Activated CD4-positive, alpha-beta memory T cell treated with anti-CD3 and anti-CD28 coated beads, Interleukin-2, amount 10 ng/mL, durations not matched to agents 7 days and 5 days (primary cell): ENCODE measurements around the gene TBC1D5. TPM values are rescaled to one million over a fixed set of nuclear protein-coding genes. Genes with fewer than 3 reads are reported as not detected.
"Not testable (repeated sequence)": the region's sequence is repeated elsewhere in the genome, so short reads cannot be mapped to it uniquely, and the experiment has no call there.

Experiments used
- CTCF ChIA-PET: fragments of 350-600 bp; sonication (Branson Sonifier 250); formaldehyde crosslinking; loops from one replicate; lab custom pipeline; 2021; ENCODE audit warnings: antibody characterized with exemption, inconsistent platforms; lab: Charles Lee
- POLR2A ChIA-PET: fragments of 350-600 bp; sonication (Branson Sonifier 250); formaldehyde crosslinking; loops from one replicate; lab custom pipeline; 2021; ENCODE audit warnings: antibody characterized with exemption; lab: Charles Lee
- DNase-seq: peaks from one replicate; pipeline ENCODE4 v3.0.0-alpha.2; 2020
- H3K27ac Mint-ChIP-seq: one replicate; pipeline ENCODE4 v1.8.0; 2021; ENCODE audit warnings: mild to moderate bottlenecking, mixed read lengths
- H3K27me3 Mint-ChIP-seq: one replicate; pipeline ENCODE4 v1.8.0; 2021; ENCODE audit warnings: mixed read lengths
- H3K36me3 Mint-ChIP-seq: one replicate; pipeline ENCODE4 v1.8.0; 2021; ENCODE audit warnings: low read depth, mixed read lengths
- H3K4me1 Mint-ChIP-seq: one replicate; pipeline ENCODE4 v1.8.0; 2021; ENCODE audit warnings: mixed read lengths
- H3K4me3 Mint-ChIP-seq: one replicate; pipeline ENCODE4 v1.8.0; 2021; ENCODE audit warnings: mild to moderate bottlenecking, mixed read lengths
- H3K9me3 Mint-ChIP-seq: one replicate; pipeline ENCODE4 v1.8.0; 2021; ENCODE audit warnings: mixed read lengths
- total RNA-seq, 2 experiments: library from RNA; stranded (reverse); gene quantifications; one replicate each; pipeline ENCODE4 v1.2.3, GENCODE V29; 2021

Gene TBC1D5
- 10 to 100 TPM; 49.9 to 50.8 TPM for total RNA-seq

DNA sequence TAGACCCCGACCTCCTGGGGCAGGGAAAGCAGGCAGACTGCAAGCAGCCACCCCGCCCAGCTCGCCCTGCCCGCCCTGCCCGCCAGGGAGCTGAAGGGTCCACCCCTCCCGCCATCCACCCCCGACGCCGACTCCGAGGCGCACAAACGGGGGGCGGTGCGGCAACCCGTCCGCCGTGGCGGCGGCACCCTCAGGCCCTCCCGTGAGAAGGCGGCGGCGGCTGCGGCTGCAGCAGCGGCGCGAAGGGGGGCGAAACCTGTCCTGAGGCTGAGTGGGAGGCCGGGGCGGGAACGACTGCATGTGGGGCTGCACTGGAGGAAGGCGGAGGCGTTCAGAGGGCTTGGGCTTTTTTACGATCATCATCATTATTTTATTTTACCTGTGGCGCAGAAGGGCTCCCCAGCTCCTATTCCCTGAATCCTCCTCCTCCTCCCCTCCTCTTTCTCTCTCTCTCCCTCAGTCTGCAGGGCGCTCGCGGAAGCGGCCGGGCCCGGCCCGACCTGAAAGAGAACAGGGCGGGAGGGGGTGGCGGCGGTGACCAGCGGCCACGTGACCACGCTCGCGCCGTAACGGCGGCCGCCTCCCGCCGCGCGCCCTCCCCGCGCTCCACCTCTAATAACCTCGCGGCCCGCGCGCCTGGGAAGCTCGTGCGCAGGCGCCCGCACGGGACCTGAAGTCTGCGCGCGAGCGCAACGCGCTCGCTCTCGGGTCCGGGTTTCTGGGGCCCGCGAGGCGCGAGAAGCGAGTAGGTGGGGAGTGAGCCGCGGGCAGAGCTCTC, at the start of gene TBC1D5:
Gene TBC1D5, minus strand, starts transcription at position 530 of the 778 bp plus-strand sequence. CDS start 234,061 bp downstream, outside the sequence.
- Mint-ChIP-seq H3K27me3 (no peaks in the 10 kb centered on the region), H3K4me3 (peak within 1 kb of the TSS; percentile 93), H3K4me1 (peaks cover 49% of the 10 kb centered on the region), H3K36me3 (peaks cover 22% of the 10 kb centered on the region), H3K27ac (peak within 1 kb of the TSS; percentile 95), H3K9me3 (no peaks in the 10 kb centered on the region)
- peak; percentile 95 for DNase-seq
- CTCF ChIA-PET = interaction anchor here (0.7 to 2.1 kb wide), 7 partner anchors 8 to 900 kb away, joined by 3 to 11 read pairs (median 4); no protein-coding TSS in a partner anchor
- POLR2A ChIA-PET = interaction anchor here (0.6 to 3.1 kb wide), 19 partner anchors 9 to 1477 kb away, joined by 3 to 12 read pairs (median 3); partner anchors contain the start of genes DPH3 and OXNAD1

DNA sequence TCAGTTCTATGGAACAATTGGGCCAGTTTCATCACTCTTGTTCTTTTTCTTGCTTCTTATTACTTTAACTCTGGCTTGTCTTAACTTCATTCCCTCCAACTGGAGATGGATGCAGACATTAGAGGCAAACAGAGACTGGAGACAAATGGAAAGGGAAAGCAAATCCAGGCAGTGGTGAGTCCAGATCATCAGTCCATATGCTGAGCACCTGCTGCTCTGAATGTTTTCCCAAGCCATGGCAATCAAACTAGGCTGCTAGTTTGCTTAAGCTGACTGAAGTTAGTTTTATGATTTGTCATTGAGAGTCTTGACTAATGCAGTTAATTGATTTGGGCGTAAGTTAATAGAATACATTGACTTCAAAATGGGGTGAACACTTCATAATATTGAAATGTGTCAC, 41.0 kb upstream of the TBC1D5 start:
- H3K4me3 Mint-ChIP-seq = no peak overlapping the region
- ChIA-PET POLR2A (no interaction called here), CTCF (no interaction called here)
- peaks cover 4% of the 10 kb centered on the region for H3K27me3 Mint-ChIP-seq
- no peak for DNase-seq
- no peak overlapping the region for H3K27ac Mint-ChIP-seq
- peaks cover 12% of the 10 kb centered on the region for H3K4me1 Mint-ChIP-seq
- H3K9me3 Mint-ChIP-seq = peaks cover 18% of the 10 kb centered on the region
- H3K36me3 Mint-ChIP-seq = peaks cover 12% of the 10 kb centered on the region

DNA sequence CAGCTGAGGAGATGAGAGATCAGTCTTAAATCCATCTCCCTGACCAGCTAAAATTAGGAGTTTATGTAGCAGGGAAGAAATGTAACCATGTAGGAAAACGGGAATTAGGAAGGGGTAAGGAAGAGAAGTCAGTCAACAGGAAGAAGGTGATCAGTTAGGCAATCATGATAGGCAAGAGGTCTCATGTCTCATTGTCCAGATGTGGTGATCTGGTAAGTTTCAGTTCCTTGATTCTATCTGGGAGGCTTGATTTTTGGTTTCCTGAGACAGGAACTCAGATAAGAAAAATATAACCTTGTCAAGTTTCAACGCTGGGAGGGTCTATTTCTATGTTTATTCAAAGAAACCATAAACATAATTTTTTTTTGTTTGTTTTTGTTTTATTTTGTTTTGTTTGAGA, 40.3 kb upstream of the TBC1D5 start:
- no peak for DNase-seq
- H3K27me3 Mint-ChIP-seq = peaks cover 4% of the 10 kb centered on the region
- H3K27ac Mint-ChIP-seq = no peak overlapping the region
- no peak overlapping the region for H3K4me3 Mint-ChIP-seq
- H3K36me3 Mint-ChIP-seq = peaks cover 12% of the 10 kb centered on the region
- ChIA-PET CTCF (no interaction called here), POLR2A (no interaction called here)
- peaks cover 18% of the 10 kb centered on the region for H3K9me3 Mint-ChIP-seq
- H3K4me1 Mint-ChIP-seq = peaks cover 12% of the 10 kb centered on the region

- H3K27ac Mint-ChIP-seq, CTCF ChIA-PET, H3K4me3 Mint-ChIP-seq, H3K27me3 Mint-ChIP-seq, DNase-seq, POLR2A ChIA-PET: not testable (repeated sequence)
- peaks cover 18% of the 10 kb centered on the region for H3K9me3 Mint-ChIP-seq
- peaks cover 22% of the 10 kb centered on the region for H3K4me1 Mint-ChIP-seq
- peaks cover 22% of the 10 kb centered on the region for H3K36me3 Mint-ChIP-seq
These were observed 37.9 kb upstream of the TBC1D5 start for GRCh38 chr3:17780369-17780768.

GRCh38 chr3:17779304-17780250, 37.1 kb upstream of the TBC1D5 start:
- H3K27me3 Mint-ChIP-seq, CTCF ChIA-PET, H3K27ac Mint-ChIP-seq, POLR2A ChIA-PET, H3K4me3 Mint-ChIP-seq, DNase-seq: not testable (repeated sequence)
- H3K9me3 Mint-ChIP-seq = peaks cover 15% of the 10 kb centered on the region
- peaks cover 25% of the 10 kb centered on the region for H3K36me3 Mint-ChIP-seq
- peaks cover 29% of the 10 kb centered on the region for H3K4me1 Mint-ChIP-seq

DNA sequence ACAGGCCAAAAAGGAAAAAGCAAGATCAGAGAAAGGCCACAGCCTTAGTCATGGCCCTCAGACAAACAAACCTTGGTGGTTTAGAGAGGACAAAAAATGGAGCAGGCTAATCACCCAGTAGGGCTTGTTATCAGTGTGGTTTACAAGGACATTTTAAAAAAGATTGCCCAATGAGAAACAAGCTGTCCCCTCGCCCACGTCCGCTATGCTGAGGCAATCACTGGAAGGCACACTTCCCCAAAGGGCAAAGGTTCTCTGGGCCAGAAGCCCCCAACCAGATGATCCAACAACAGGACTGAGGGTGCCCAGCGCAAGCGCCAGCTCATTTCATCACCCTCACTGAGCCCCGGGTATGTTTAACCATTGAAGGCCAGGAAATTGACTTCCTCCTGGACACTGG, 34.9 kb upstream of the TBC1D5 start:
- H3K27ac Mint-ChIP-seq, CTCF ChIA-PET, H3K4me3 Mint-ChIP-seq, POLR2A ChIA-PET, H3K27me3 Mint-ChIP-seq, DNase-seq: not testable (repeated sequence)
- peaks cover 25% of the 10 kb centered on the region for H3K36me3 Mint-ChIP-seq
- peaks cover 15% of the 10 kb centered on the region for H3K9me3 Mint-ChIP-seq
- peaks cover 29% of the 10 kb centered on the region for H3K4me1 Mint-ChIP-seq

- peak; percentile 38 for DNase-seq
- ChIA-PET CTCF (interaction anchor here (1.2 to 1.5 kb wide), 2 partner anchors 33 to 56 kb away, joined by 3 to 4 read pairs; partner anchors contain the start of gene TBC1D5), POLR2A (interaction anchor here (0.9 to 1.9 kb wide), 2 partner anchors 26 to 33 kb away, joined by 3 to 12 read pairs; partner anchors contain the start of gene TBC1D5)
- Mint-ChIP-seq H3K36me3 (peaks cover 18% of the 10 kb centered on the region), H3K4me1 (peaks cover 29% of the 10 kb centered on the region), H3K9me3 (peaks cover 6% of the 10 kb centered on the region), H3K27ac (peak overlapping the region; percentile 70), H3K27me3 (peaks cover 8% of the 10 kb centered on the region), H3K4me3 (peak overlapping the region; percentile 65)
These were observed 32.6 kb upstream of the TBC1D5 start for GRCh38 chr3:17775073-17775472.

DNA sequence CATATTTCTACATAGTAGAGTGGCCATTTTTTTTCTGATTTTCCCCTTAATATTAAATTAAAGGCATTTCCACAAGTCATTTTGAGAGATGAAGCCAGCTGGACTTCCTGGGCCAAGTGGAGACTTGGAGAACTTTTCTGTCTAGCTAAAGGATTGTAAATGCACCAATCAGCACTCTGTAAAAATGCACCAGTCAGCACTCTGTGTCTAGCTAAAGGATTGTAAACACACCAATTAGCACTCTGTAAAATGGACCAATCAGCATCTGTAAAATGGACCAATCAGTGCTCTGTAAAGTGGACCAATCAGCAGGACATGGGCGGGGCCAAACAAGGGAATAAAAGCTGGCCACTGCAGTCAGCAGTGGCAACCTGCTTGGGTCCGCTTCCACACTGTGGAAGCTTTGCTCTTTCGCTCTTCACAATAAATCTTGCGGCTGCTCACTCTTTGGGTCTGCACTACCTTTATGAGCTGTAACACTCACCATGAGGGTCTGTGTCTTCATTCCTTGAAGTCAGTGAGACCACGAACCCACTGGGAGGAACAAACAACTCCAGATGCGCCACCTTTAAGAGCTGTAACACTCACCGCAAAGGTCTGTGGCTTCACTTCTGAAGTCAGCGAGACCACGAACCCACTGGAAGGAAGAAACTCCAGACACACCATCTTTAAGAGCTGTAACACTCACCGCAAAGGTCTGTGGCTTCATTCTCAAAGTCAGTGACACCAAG, 31.9 kb upstream of the TBC1D5 start:
- CTCF ChIA-PET = interaction anchor here (1.2 to 1.5 kb wide), 2 partner anchors 32 to 57 kb away, joined by 3 to 4 read pairs; partner anchors contain the start of gene TBC1D5
- peak; percentile 73 for DNase-seq
- POLR2A ChIA-PET = interaction anchor here (0.9 to 1.9 kb wide), 2 partner anchors 25 to 32 kb away, joined by 3 to 12 read pairs; partner anchors contain the start of gene TBC1D5
- Mint-ChIP-seq H3K36me3 (peaks cover 18% of the 10 kb centered on the region), H3K4me1 (peaks cover 21% of the 10 kb centered on the region), H3K27ac (peak overlapping the region; percentile 70), H3K4me3 (peak overlapping the region; percentile 65)
- H3K27me3 Mint-ChIP-seq, H3K9me3 Mint-ChIP-seq: not testable (repeated sequence)

DNA sequence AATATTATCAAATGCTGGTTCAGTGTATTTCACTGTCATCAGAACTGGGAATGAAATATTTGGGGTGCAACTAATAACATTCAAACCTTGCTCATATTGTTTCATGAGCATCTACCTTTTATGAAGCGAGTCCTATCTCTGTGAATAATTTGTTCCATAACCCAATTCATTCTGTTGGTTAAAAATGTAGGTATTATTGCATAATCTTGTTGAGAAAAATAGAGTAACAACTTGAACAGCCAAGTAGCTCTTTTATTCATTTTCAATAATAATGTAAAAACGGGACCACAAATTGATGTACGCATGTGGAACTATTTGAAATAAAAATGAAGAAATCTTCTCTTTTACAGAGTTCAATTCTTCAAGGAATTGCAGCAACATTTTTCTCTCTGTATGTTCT, 30.1 kb upstream of the TBC1D5 start:
- peaks cover 9% of the 10 kb centered on the region for H3K27me3 Mint-ChIP-seq
- H3K27ac Mint-ChIP-seq = no peak overlapping the region
- no peak overlapping the region for H3K4me3 Mint-ChIP-seq
- H3K9me3 Mint-ChIP-seq = peaks cover 6% of the 10 kb centered on the region
- ChIA-PET POLR2A (no interaction called here), CTCF (no interaction called here)
- H3K36me3 Mint-ChIP-seq = peaks cover 18% of the 10 kb centered on the region
- no peak for DNase-seq
- H3K4me1 Mint-ChIP-seq = peaks cover 21% of the 10 kb centered on the region

GRCh38 chr3:17771177-17772017, 29.0 kb upstream of the TBC1D5 start:
- no peak for DNase-seq
- Mint-ChIP-seq H3K27ac (no peak overlapping the region), H3K4me3 (no peak overlapping the region), H3K36me3 (peaks cover 17% of the 10 kb centered on the region), H3K4me1 (peaks cover 20% of the 10 kb centered on the region), H3K27me3 (peaks cover 8% of the 10 kb centered on the region), H3K9me3 (peaks cover 6% of the 10 kb centered on the region)
- ChIA-PET POLR2A (no interaction called here), CTCF (no interaction called here)

GRCh38 chr3:17770682-17771081, 28.3 kb upstream of the TBC1D5 start:
- ChIA-PET POLR2A (no interaction called here), CTCF (no interaction called here)
- Mint-ChIP-seq H3K27me3 (peaks cover 7% of the 10 kb centered on the region), H3K4me1 (peaks cover 15% of the 10 kb centered on the region), H3K4me3 (no peak overlapping the region), H3K36me3 (peaks cover 11% of the 10 kb centered on the region), H3K9me3 (peaks cover 6% of the 10 kb centered on the region), H3K27ac (no peak overlapping the region)
- DNase-seq = no peak
